Heart left ventricle (tissue), 16 donors: ENCODE data around the gene ACSF3. TPM values are rescaled to one million over a fixed set of nuclear protein-coding genes. Genes with fewer than 3 reads are reported as not detected.
A peak's percentile ranks its signal among the peaks of the same experiment; 100 is the strongest.
"Not testable (repeated sequence)": the region's sequence is repeated elsewhere in the genome, so short reads cannot be mapped to it uniquely, and the experiment has no call there.

ENCODE experiments used
- ATAC-seq, 4 donors: fragments of 200-7000 bp; cut with Tn5 transposase; one replicate each; pipeline ENCODE4 v1.9.1; 2020 to 2022; ENCODE audit warnings: moderate library complexity in 4 of 4, mild to moderate bottlenecking in 3 of 4, moderate number of reproducible peaks in 1 of 4
- DNase-seq, 5 donors: peaks; one replicate each; pipeline ENCODE4 v3.0.0-alpha.2; 2020
- H3K27ac ChIP-seq, 12 donors: fragments of 200-600 bp; sonication (generic) in 4 of 12; one replicate each; pipeline versions ENCODE4 v1.5.0 to v1.8.0; 2016 to 2022; ENCODE audit warnings: mild to moderate bottlenecking in 2 of 12
- H3K27me3 ChIP-seq, 9 donors: fragments of 200-600 bp; sonication (generic) in 2 of 9; one replicate each; pipeline versions ENCODE4 v1.5.1 to v1.8.0; 2016 to 2022; ENCODE audit warnings: mild to moderate bottlenecking in 3 of 9
- H3K36me3 ChIP-seq, 9 donors: fragments of 200-600 bp; sonication (generic) in 2 of 9; one replicate each; pipeline versions ENCODE4 v1.5.0 to v1.8.0; 2018 to 2022; ENCODE audit warnings: mild to moderate bottlenecking in 2 of 9
- H3K4me1 ChIP-seq, 12 donors: fragments of 200-600 bp; sonication (generic) in 4 of 12; one replicate each; pipeline versions ENCODE4 v1.5.0 to v1.8.0; 2016 to 2022; ENCODE audit warnings: mild to moderate bottlenecking in 3 of 12
- H3K4me3 ChIP-seq, 12 donors: fragments of 200-600 bp; sonication (generic) in 4 of 12; one replicate each; pipeline versions ENCODE4 v1.5.0 to v1.8.0; 2017 to 2022; ENCODE audit warnings: mild to moderate bottlenecking in 9 of 12, moderate library complexity in 4 of 12
- H3K9me3 ChIP-seq, 12 donors: fragments of 200-600 bp; sonication (generic) in 4 of 12; one replicate each; pipeline versions ENCODE4 v1.5.0 to v1.8.0; 2016 to 2022; ENCODE audit warnings: mild to moderate bottlenecking in 1 of 12
- POLR2A ChIP-seq, 2 donors: fragments of 450-650 bp; IDR thresholded peaks; one replicate each; pipeline ENCODE4 v1.6.1; 2017; ENCODE audit warnings: antibody characterized with exemption in 2 of 2, mild to moderate bottlenecking in 2 of 2, moderate library complexity in 2 of 2
- WGBS, 4 donors: extraction: QIAGEN DNeasy Blood & Tissue Kit in 2 of 4; methylation state at CpG; one replicate each; pipeline versions ENCODE4 v1.1.5 to v1.1.7; 2013 to 2018; 5-methylcytosine and 5-hydroxymethylcytosine counted together
- intact Hi-C, 10 donors: fragments of 100-400 bp; cut with DNase I; formaldehyde crosslinking; loops; one replicate each; pipeline versions ENCODE4 v1.11.1 to v1.14.2; 2022
- polyA plus RNA-seq, 2 donors: library from polyadenylated mRNA; stranded (reverse); fragments of 200-250 nt; gene quantifications; one replicate each; pipeline ENCODE4 v1.2.3, GENCODE V29; 2013
- total RNA-seq, 9 donors: library from RNA; depleted of rRNA in 2 of 9; stranded (reverse); fragments of >200 nt in 2 of 9; fragmentation: NEBNext Ultra II Directional in 3 of 9; extraction: Animal tissue kit (Norgen Biotek cat#: 25700) in 3 of 9; gene quantifications; one replicate each; pipeline versions ENCODE4 v1.1.0 to v1.2.4, GENCODE V29; 2016 to 2023
- TF ChIP-seq, protein P1 (sequence below), 12 donors: fragments of 200-600 bp; sonication (generic) in 4 of 12; IDR thresholded peaks; one replicate each; pipeline versions ENCODE4 v1.5.0 to v1.8.0; 2018 to 2022; ENCODE audit warnings: antibody characterized with exemption in 12 of 12, mild to moderate bottlenecking in 5 of 12
- donor health status: ischemic (EF 13 %, LVEDD 7.1; RV severe dilation, severe dysfunction).
- donor health status: healthy with polysubstance abuse.
- donor health status: DM: no; HTN: yes; CAD: no.
- donor health status: DM: no; HTN: no; CAD: no.
- donor health status: ischemic (EF 25% LVEDD 6.9; RV normal size, moderate dysfunction).
- donor health status: ischemic (EF 25% LVEDD 5.7; RV mildly dilated, moderate dysfunction).
- donor health status: healthy.
- donor health status: DM: yes; HTN: yes; CAD: no.
- donor health status: ischemic (EF 35%, LVEDD 5.7; RV mildly dilated, moderate dysfunction).
- donor health status: nonischemic (EF 11% LVEDD 7.7; RV severe dilation, severe dysfunction).
- donor health status: DM: yes; HTN: yes; CAD: no.
- donor health status: PGD.
- donor health status: ischemic (EF 29% LVEDD 5.4; RV normal size, mild dysfunction).
- donor health status: nonischemic (EF 23%, LVEDD 6.1; RV moderate dilation, normal function).

ACSF3 gene
- total and polyA plus RNA-seq, 11 donors: 10.3 to 26.3 (median 19.3) TPM

DNA sequence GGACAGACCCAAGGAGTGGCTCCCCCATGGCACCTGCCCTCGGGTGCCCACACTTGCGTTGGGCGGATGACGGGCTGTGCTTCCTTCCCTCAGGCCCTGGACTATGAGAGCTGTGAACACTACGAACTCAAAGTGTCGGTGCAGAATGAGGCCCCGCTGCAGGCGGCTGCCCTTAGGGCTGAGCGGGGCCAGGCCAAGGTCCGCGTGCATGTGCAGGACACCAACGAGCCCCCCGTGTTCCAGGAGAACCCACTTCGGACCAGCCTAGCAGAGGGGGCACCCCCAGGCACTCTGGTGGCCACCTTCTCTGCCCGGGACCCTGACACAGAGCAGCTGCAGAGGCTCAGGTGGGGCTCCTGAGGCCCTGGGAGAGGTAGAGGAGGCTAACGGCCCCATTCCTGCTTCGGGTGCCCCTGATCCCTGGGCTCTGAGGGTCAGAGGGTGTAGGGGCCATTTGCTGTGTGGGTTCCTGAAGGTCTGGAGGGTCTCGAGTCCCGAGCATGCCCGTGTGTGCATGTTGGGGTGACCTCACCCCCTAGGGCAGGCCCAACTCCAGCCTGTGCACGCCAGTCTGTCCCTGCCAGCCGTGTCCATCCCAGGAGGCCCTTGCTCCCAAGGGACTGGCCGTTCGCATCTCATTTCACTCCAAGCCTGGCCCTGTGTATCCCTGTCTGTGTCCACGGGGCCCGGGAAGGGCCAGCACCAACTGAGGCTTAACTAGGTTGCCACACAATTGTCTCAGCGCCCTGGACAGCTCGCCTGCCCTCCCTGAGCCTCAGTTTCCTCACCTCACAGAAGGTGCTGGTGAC is 96.7 kb downstream of the ACSF3 start:
- Histone ChIP-seq H3K27ac (no peak overlapping the region), H3K27me3 (peaks cover 0 to 3% (median 0%) of the 10 kb centered on the region in 9 donors), H3K36me3 (no peaks in the 10 kb centered on the region), H3K4me3 (no peak overlapping the region), H3K4me1 (peaks cover 0 to 13% (median 7%) of the 10 kb centered on the region in 12 donors), H3K9me3 (no peaks in the 10 kb centered on the region)
- DNase-seq (peak in 4 of 5 donors; percentile 13 to 58 (median 22)), ATAC-seq (no peak)
- whole genome bisulfite sequencing, 4 donors: 60 to 69% (median 66%) methylated on average over 23 to 28 of the region's 28 CpGs
- intact Hi-C loops: loop anchor here in 1 of 10 donors (10.0 kb wide), 1 partner anchor 376 kb away; the partner anchor contains the start of gene APRT
- TF ChIP-seq, protein P1, sequence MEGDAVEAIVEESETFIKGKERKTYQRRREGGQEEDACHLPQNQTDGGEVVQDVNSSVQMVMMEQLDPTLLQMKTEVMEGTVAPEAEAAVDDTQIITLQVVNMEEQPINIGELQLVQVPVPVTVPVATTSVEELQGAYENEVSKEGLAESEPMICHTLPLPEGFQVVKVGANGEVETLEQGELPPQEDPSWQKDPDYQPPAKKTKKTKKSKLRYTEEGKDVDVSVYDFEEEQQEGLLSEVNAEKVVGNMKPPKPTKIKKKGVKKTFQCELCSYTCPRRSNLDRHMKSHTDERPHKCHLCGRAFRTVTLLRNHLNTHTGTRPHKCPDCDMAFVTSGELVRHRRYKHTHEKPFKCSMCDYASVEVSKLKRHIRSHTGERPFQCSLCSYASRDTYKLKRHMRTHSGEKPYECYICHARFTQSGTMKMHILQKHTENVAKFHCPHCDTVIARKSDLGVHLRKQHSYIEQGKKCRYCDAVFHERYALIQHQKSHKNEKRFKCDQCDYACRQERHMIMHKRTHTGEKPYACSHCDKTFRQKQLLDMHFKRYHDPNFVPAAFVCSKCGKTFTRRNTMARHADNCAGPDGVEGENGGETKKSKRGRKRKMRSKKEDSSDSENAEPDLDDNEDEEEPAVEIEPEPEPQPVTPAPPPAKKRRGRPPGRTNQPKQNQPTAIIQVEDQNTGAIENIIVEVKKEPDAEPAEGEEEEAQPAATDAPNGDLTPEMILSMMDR (IDR thresholded peaks at IDR 0.05): no peak
- no peak for TF ChIP-seq POLR2A (IDR thresholded peaks at IDR 0.05)

DNA sequence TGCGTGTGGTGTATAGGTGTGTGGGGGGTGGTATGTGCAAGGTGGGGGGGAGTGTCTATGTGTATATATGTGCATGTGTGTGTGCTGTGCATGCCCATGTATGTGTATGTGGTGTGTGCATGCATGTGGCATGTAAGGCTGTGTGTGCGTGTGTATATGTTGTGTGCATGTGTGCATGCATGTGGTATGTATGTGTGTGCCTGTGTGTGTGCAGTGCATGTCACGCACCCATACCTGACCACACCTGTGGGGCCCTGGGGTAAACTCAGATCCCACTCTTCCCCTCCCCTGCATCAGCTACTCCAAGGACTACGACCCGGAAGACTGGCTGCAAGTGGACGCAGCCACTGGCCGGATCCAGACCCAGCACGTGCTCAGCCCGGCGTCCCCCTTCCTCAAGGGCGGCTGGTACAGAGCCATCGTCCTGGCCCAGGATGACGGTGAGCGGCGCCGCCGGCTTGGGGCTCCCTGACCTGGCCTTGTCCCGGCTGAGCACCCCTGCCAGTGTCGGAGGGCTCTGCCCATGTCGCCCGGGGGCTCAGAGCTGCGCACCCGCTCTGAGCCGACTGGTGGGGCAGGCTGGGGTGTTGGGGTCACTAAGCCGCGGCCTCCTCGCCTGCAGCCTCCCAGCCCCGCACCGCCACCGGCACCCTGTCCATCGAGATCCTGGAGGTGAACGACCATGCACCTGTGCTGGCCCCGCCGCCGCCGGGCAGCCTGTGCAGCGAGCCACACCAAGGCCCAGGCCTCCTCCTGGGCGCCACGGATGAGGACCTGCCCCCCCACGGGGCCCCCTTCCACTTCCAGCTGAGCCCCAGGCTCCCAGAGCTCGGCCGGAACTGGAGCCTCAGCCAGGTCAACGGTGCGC is 97.6 kb downstream of the ACSF3 start:
- no peaks in the 10 kb centered on the region for H3K36me3 ChIP-seq
- peak in 3 of 5 donors; percentile 20 to 64 (median 23) for DNase-seq
- 43 to 71% (median 47%) methylated on average over 6 to 44 of the region's 44 CpGs for WGBS, 4 donors

DNA sequence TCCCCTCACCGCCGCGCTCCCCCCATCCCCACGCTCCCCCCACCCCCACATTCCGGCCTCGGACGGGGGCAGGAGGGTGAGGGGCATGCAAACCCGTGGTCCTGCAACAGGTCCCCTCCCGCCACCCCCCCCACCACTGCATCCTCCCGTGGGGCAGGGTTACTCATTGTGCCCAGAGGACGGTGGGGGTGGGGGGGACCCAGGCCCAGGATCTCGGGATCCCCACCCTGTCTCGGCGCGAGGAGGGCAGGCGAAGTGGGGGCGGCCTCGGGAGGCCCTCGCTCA is 98.2 kb downstream of the ACSF3 start:
- Histone ChIP-seq H3K27me3 (peaks cover 0 to 3% (median 0%) of the 10 kb centered on the region in 9 donors), H3K9me3 (no peaks in the 10 kb centered on the region), H3K4me1 (peaks cover 0 to 13% (median 7%) of the 10 kb centered on the region in 12 donors), H3K4me3 (peak overlapping the region in 11 of 12 donors; percentile 24 to 60 (median 44)), H3K27ac (no peak overlapping the region), H3K36me3 (no peaks in the 10 kb centered on the region)
- ATAC-seq: peak in 1 of 4 donors; percentile 7
- peak in 1 of 5 donors; percentile 28 for DNase-seq
- intact Hi-C loops: loop anchor here in 1 of 10 donors (10.0 kb wide), 1 partner anchor 377 kb away; the partner anchor contains the start of gene APRT
- TF ChIP-seq, protein P1 (IDR thresholded peaks at IDR 0.05): no peak
- no peak for TF ChIP-seq POLR2A (IDR thresholded peaks at IDR 0.05)
- 2 to 4% (median 3%) methylated on average over 7 to 19 of the region's 19 CpGs for WGBS, 4 donors

More for the DNA sequence above, 97.6 kb downstream of the ACSF3 start:
- H3K4me1 ChIP-seq: peaks cover 0 to 13% (median 7%) of the 10 kb centered on the region in 12 donors
- H3K9me3 ChIP-seq: no peaks in the 10 kb centered on the region
- H3K4me3 ChIP-seq: peak overlapping the region in 4 of 12 donors; percentile 24 to 56 (median 42)
- H3K27me3 ChIP-seq: peaks cover 0 to 3% (median 0%) of the 10 kb centered on the region in 9 donors
- no peak overlapping the region for H3K27ac ChIP-seq
- intact Hi-C loops: loop anchor here in 1 of 10 donors (10.0 kb wide), 1 partner anchor 376 kb away; the partner anchor contains the start of gene APRT
- TF ChIP-seq, protein P1 (IDR thresholded peaks at IDR 0.05): no peak
- TF ChIP-seq POLR2A (IDR thresholded peaks at IDR 0.05): no peak
- no peak for ATAC-seq

DNA sequence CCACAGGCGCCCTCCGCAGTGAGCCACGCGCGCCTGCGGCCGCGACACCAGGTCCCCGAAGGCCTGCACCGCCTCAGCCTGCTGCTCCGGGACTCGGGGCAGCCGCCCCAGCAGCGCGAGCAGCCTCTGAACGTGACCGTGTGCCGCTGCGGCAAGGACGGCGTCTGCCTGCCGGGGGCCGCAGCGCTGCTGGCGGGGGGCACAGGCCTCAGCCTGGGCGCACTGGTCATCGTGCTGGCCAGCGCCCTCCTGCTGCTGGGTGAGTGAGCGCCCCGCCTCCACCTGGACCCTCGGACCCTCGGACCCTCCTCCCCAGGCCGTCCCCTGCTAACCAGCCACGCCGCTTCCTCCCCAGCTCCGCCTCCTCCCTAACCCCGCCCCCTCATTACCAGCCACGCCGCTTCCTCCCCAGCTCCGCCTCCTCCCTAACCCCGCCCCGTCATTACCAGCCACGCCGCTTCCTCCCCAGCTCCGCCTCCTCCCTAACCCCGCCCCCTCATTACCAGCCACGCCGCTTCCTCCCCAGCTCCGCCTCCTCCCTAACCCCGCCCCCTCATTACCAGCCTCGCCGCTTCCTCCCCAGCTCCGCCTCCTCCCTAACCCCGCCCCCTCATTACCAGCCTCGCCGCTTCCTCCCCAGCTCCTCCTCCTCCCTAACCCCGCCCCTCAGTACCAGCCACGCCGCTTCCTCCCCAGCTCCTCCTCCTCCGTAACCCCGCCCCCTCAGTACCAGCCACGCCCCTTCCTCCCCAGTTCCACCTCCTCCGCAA is 98.7 kb downstream of the ACSF3 start:
- Histone ChIP-seq H3K4me1 (peaks cover 0 to 13% (median 7%) of the 10 kb centered on the region in 12 donors), H3K4me3 (peak overlapping the region in 11 of 12 donors; percentile 24 to 60 (median 44))
- not testable (repeated sequence) for H3K9me3 ChIP-seq, H3K27me3 ChIP-seq, H3K36me3 ChIP-seq, H3K27ac ChIP-seq
- DNase-seq (peak in 4 of 5 donors; percentile 34 to 87 (median 76)), ATAC-seq (peak; percentile 34 to 68 (median 56))
- WGBS, 4 donors: 2 to 4% (median 3%) methylated on average over 25 to 63 of the region's 63 CpGs
- intact Hi-C loops: loop anchor here in 1 of 10 donors (10.0 kb wide), 1 partner anchor 378 kb away; the partner anchor contains the start of gene APRT
